HEK293T (cell line): Measurements from ENCODE around the gene KRTAP13-1.

ENCODE experiments used
- ARNT ChIP-seq: fragments of 450-650 bp; IDR thresholded peaks from 2 replicates; pipeline ENCODE4 v1.6.1; 2017; ENCODE audit warnings: mild to moderate bottlenecking
- BHLHE40 ChIP-seq: fragments of 450-650 bp; IDR thresholded peaks from 2 replicates; pipeline ENCODE4 v1.6.1; 2016; ENCODE audit warnings: mild to moderate bottlenecking, moderate library complexity, borderline replicate concordance
- ELF4 ChIP-seq: fragments of 450-650 bp; IDR thresholded peaks from 2 replicates; pipeline ENCODE4 v1.6.1; 2017; ENCODE audit warnings: antibody characterized with exemption
- FOXA1 ChIP-seq: fragments of 450-650 bp; IDR thresholded peaks from 2 replicates; pipeline ENCODE4 v1.6.1; 2016; ENCODE audit warnings: mild to moderate bottlenecking
- FOXK2 ChIP-seq: fragments of 450-650 bp; IDR thresholded peaks from 2 replicates; pipeline ENCODE4 v1.6.1; 2016; ENCODE audit warnings: mild to moderate bottlenecking
- FOXM1 ChIP-seq: fragments of 450-650 bp; IDR thresholded peaks from 2 replicates; pipeline ENCODE4 v1.6.1; 2017; ENCODE audit warnings: mild to moderate bottlenecking, borderline replicate concordance
- PKNOX1 ChIP-seq: fragments of 450-650 bp; IDR thresholded peaks from 2 replicates; pipeline ENCODE4 v1.6.1; 2016
- SP1 ChIP-seq: fragments of 450-650 bp; IDR thresholded peaks from 2 replicates; pipeline ENCODE4 v1.6.1; 2017
- SUZ12 ChIP-seq: fragments of 450-650 bp; IDR thresholded peaks from 2 replicates; pipeline ENCODE4 v1.6.1; 2016; ENCODE audit warnings: mild to moderate bottlenecking
- TARDBP ChIP-seq: fragments of 450-650 bp; IDR thresholded peaks from 2 replicates; pipeline ENCODE4 v1.6.1; 2016
- ZNF384 ChIP-seq: fragments of 450-650 bp; IDR thresholded peaks from 2 replicates; pipeline ENCODE4 v1.6.1; 2016

GRCh38 chr21:30434033-30434631, 38.3 kb downstream of the KRTAP13-1 start:
- TF ChIP-seq SP1 = no peak
- TF ChIP-seq SUZ12 = no peak
- no peak for TF ChIP-seq BHLHE40
- TF ChIP-seq ARNT = no peak
- no peak for TF ChIP-seq ZNF384
- TF ChIP-seq PKNOX1 = no peak
- TF ChIP-seq FOXM1 = no peak
- TF ChIP-seq FOXK2 = no peak
- TF ChIP-seq FOXA1 = no peak
- no peak for TF ChIP-seq TARDBP
- no peak for TF ChIP-seq ELF4
